Measurements from ENCODE around the gene GPR68. TPM values are rescaled to one million over a fixed set of nuclear protein-coding genes. Genes with fewer than 3 reads are reported as not detected.

Gene GPR68
- total and polyA plus RNA-seq, 2 experiments from 2014 or later = 0.19 to 0.35 TPM

GRCh38 chr14:91186515-91187066 lies 57.9 kb downstream of the GPR68 start:
- Histone ChIP-seq H3K9me2 (ENCODE audit: insufficient read depth) (no peaks in the 10 kb centered on the region), H3K79me2 (replicated peaks; ENCODE audit: insufficient read depth) (no peaks in the 10 kb centered on the region), H3K4me3 (no peak overlapping the region), H4K20me1 (replicated peaks; ENCODE audit: insufficient read depth) (no peaks in the 10 kb centered on the region), H3K36me3 (ENCODE audit: insufficient read depth) (no peaks in the 10 kb centered on the region), H3K27ac (ENCODE audit: low read depth) (no peak overlapping the region), H3K27me3 (ENCODE audit: insufficient read depth) (no peaks in the 10 kb centered on the region), H2AFZ (no peak overlapping the region), H3K4me1 (ENCODE audit: insufficient read depth) (no peaks in the 10 kb centered on the region), H3K4me2 (no peak overlapping the region), H3F3A (replicated peaks; ENCODE audit: low read depth) (no peaks in the 10 kb centered on the region)
- ATAC-seq (no peak), DNase-seq (ENCODE audit: low spot score) (no peak)
- Mint-ChIP-seq H3K36me3 (ENCODE audit: low read depth) (peaks cover 17% of the 10 kb centered on the region), H3K27ac (no peak overlapping the region), H3K4me1 (no peaks in the 10 kb centered on the region), H3K27me3 (ENCODE audit: insufficient read depth, low read depth, poor library complexity) (peaks cover 6% of the 10 kb centered on the region), H3K4me3 (no peak overlapping the region), H3K9me3 (no peaks in the 10 kb centered on the region)
- no peak for TF ChIP-seq POLR2AphosphoS5 (IDR thresholded peaks at IDR 0.05; ENCODE audit: low read depth)
- no peak for TF ChIP-seq ZNF462 (CRISPR knock-in tag; IDR thresholded peaks at IDR 0.05)
- TF ChIP-seq EZH2 (IDR thresholded peaks at IDR 0.05; ENCODE audit: low read depth, unreplicated experiment) = no peak
- TF ChIP-seq STAT1 (IDR thresholded peaks at IDR 0.05; ENCODE audit: unreplicated experiment) = no peak
- no peak for TF ChIP-seq JUNB (IDR thresholded peaks at IDR 0.05; ENCODE audit: unreplicated experiment)
- no peak for TF ChIP-seq CREB1 (CRISPR knock-in tag; IDR thresholded peaks at IDR 0.05; ENCODE audit: low read depth)

GRCh38 chr14:91185721-91186120 lies 58.8 kb downstream of the GPR68 start:
- Mint-ChIP-seq H3K27me3 (ENCODE audit: insufficient read depth, low read depth, poor library complexity) (peaks cover 6% of the 10 kb centered on the region), H3K36me3 (ENCODE audit: low read depth) (peaks cover 22% of the 10 kb centered on the region), H3K4me3 (no peak overlapping the region), H3K27ac (no peak overlapping the region), H3K4me1 (no peaks in the 10 kb centered on the region), H3K9me3 (no peaks in the 10 kb centered on the region)
- H4K20me1 ChIP-seq (replicated peaks; ENCODE audit: insufficient read depth) = no peaks in the 10 kb centered on the region
- H3K36me3 ChIP-seq (ENCODE audit: insufficient read depth) = no peaks in the 10 kb centered on the region
- no peak overlapping the region for H3K4me3 ChIP-seq
- ATAC-seq (no peak), DNase-seq (ENCODE audit: low spot score) (no peak)
- no peaks in the 10 kb centered on the region for H3F3A ChIP-seq (replicated peaks; ENCODE audit: low read depth)
- TF ChIP-seq ZNF331 (CRISPR knock-in tag; IDR thresholded peaks at IDR 0.05; ENCODE audit: low read depth) (no peak), NANOG (IDR thresholded peaks at IDR 0.05; ENCODE audit: borderline replicate concordance) (no peak), EZH2phosphoT487 (IDR thresholded peaks at IDR 0.05; ENCODE audit: unreplicated experiment) (no peak), REST (IDR thresholded peaks at IDR 0.05; ENCODE audit: unreplicated experiment) (no peak), CTCF (conservative IDR thresholded peaks at IDR 0.05; ENCODE audit: low read depth in 2 of 2) (no peak), ZNF114 (CRISPR knock-in tag; IDR thresholded peaks at IDR 0.05) (no peak)
- H3K27me3 ChIP-seq (ENCODE audit: insufficient read depth) = no peaks in the 10 kb centered on the region
- H3K27ac ChIP-seq (ENCODE audit: low read depth) = no peak overlapping the region
- H3K9me2 ChIP-seq (ENCODE audit: insufficient read depth) = no peaks in the 10 kb centered on the region
- no peak overlapping the region for H2AFZ ChIP-seq
- no peaks in the 10 kb centered on the region for H3K4me1 ChIP-seq (ENCODE audit: insufficient read depth)
- H3K79me2 ChIP-seq (replicated peaks; ENCODE audit: insufficient read depth) = no peaks in the 10 kb centered on the region
- no peak overlapping the region for H3K4me2 ChIP-seq

Data from GM23338 (cell line).